Right lobe of liver (tissue), 4 donors: Measurements from ENCODE around the gene PTCD3.

ENCODE experiments used
- CTCF ChIP-seq, 4 donors: fragments of 200-600 bp in 3 of 4; fragments of 450-650 bp in 1 of 4; IDR thresholded peaks; one replicate each; pipeline versions ENCODE4 v1.5.1 to v1.8.0; 2016 to 2022; ENCODE audit warnings: antibody characterized with exemption in 4 of 4, mild to moderate bottlenecking in 2 of 4
- POLR2A ChIP-seq: fragments of 450-650 bp; IDR thresholded peaks from one replicate; pipeline ENCODE4 v1.6.1; 2017; ENCODE audit warnings: antibody characterized with exemption, mild to moderate bottlenecking
- donor health status: DM: no; HTN: no; CAD: no.
- donor health status: DM: no; HTN: no; CAD: no.
- donor health status: DM: no; HTN: yes; CAD: no.

GRCh38 chr2:86124683-86125082 is 18.6 kb downstream of the PTCD3 start:
- no peak for TF ChIP-seq CTCF (IDR thresholded peaks at IDR 0.05)
- no peak for TF ChIP-seq POLR2A
